ENCODE results near the gene MC3R. TPM values are rescaled to one million over a fixed set of nuclear protein-coding genes. Genes with fewer than 3 reads are reported as not detected.

MC3R gene
- total RNA-seq, 1 donor: not detected

- Histone ChIP-seq H4K20me1 (ENCODE audit: insufficient read depth, low read length) (no peaks in the 10 kb centered on the region), H3K27ac (ENCODE audit: low read depth, low read length) (no peak overlapping the region), H3K4me3 (ENCODE audit: insufficient read depth, low read length) (no peak overlapping the region), H3K4me1 (ENCODE audit: insufficient read depth, low read length) (no peaks in the 10 kb centered on the region), H3K36me3 (ENCODE audit: insufficient read depth, low read length) (no peaks in the 10 kb centered on the region), H2AFZ (ENCODE audit: low read length) (no peak overlapping the region), H3K27me3 (ENCODE audit: insufficient read depth, low read length) (no peaks in the 10 kb centered on the region), H3K79me2 (ENCODE audit: insufficient read depth, low read length) (no peaks in the 10 kb centered on the region), H3K9me3 (ENCODE audit: low read depth, low read length) (no peaks in the 10 kb centered on the region), H3K4me2 (ENCODE audit: insufficient read depth, low read length) (no peak overlapping the region)
- no peak for TF ChIP-seq CTCF (IDR thresholded peaks at IDR 0.05; ENCODE audit: extremely low read depth, low read depth, low read length)
- DNase-seq (ENCODE audit: insufficient read length, low spot score, missing footprints): no peak
These were observed 25.6 kb downstream of the MC3R start for GRCh38 chr20:56274156-56274555.

DNA sequence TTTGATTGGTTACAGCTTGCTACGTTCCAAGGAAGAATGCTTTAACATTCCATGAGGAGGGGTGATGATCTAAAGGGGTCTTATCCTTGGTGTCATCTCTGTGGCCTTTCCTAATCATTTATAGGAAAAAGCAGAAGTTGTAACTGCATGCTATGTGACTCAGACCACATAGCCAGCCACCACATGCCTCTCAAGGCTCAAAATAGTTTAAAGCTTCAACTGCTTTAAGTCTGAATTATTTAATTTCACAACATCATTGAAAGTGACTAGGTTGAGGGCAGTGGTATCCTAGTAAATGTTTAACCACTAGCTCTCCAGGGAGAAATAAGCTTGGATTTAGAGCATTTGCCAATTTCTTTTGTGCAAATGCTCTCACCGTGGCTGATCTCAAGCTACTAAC, 29.7 kb downstream of the MC3R start:
- H2AFZ ChIP-seq (ENCODE audit: low read length): no peak overlapping the region
- H3K27ac ChIP-seq (ENCODE audit: low read depth, low read length): no peak overlapping the region
- no peaks in the 10 kb centered on the region for H3K27me3 ChIP-seq (ENCODE audit: insufficient read depth, low read length)
- H3K36me3 ChIP-seq (ENCODE audit: insufficient read depth, low read length): no peaks in the 10 kb centered on the region
- H3K79me2 ChIP-seq (ENCODE audit: insufficient read depth, low read length): no peaks in the 10 kb centered on the region
- no peaks in the 10 kb centered on the region for H3K4me1 ChIP-seq (ENCODE audit: insufficient read depth, low read length)
- H3K9me3 ChIP-seq (ENCODE audit: low read depth, low read length): no peaks in the 10 kb centered on the region
- no peak overlapping the region for H3K4me2 ChIP-seq (ENCODE audit: insufficient read depth, low read length)
- DNase-seq (ENCODE audit: insufficient read length, low spot score, missing footprints): no peak
- H4K20me1 ChIP-seq (ENCODE audit: insufficient read depth, low read length): no peaks in the 10 kb centered on the region
- TF ChIP-seq CTCF (IDR thresholded peaks at IDR 0.05; ENCODE audit: extremely low read depth, low read depth, low read length): no peak
- H3K4me3 ChIP-seq (ENCODE audit: insufficient read depth, low read length): no peak overlapping the region

- Histone ChIP-seq H3K4me1 (ENCODE audit: insufficient read depth, low read length) (no peaks in the 10 kb centered on the region), H4K20me1 (ENCODE audit: insufficient read depth, low read length) (no peaks in the 10 kb centered on the region), H3K79me2 (ENCODE audit: insufficient read depth, low read length) (no peaks in the 10 kb centered on the region), H2AFZ (ENCODE audit: low read length) (no peak overlapping the region), H3K4me3 (ENCODE audit: insufficient read depth, low read length) (no peak overlapping the region), H3K4me2 (ENCODE audit: insufficient read depth, low read length) (no peak overlapping the region), H3K27ac (ENCODE audit: low read depth, low read length) (no peak overlapping the region), H3K9me3 (ENCODE audit: low read depth, low read length) (no peaks in the 10 kb centered on the region), H3K27me3 (ENCODE audit: insufficient read depth, low read length) (no peaks in the 10 kb centered on the region), H3K36me3 (ENCODE audit: insufficient read depth, low read length) (no peaks in the 10 kb centered on the region)
- DNase-seq (ENCODE audit: insufficient read length, low spot score, missing footprints): no peak
- no peak for TF ChIP-seq CTCF (IDR thresholded peaks at IDR 0.05; ENCODE audit: extremely low read depth, low read depth, low read length)
These were observed 37.0 kb downstream of the MC3R start for GRCh38 chr20:56285496-56285895.

DNA sequence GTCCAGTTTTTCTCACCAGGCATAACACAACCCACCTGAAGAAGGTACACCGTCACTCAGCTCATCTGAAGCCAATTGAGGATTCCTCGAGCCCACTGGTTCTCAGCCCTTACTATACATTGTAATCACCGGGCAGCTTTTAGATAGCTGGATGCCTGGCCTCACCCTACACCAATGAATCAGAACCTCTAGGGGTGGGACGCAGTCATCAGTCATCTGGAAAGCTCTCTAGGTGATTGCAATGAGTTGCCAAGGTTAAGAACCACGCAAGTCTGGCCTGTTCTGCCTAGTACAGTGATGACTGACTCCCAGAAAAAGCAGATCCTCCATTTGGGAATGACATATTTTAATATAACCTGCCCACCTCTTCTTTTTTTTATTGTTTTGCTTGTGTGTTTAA, 41.1 kb downstream of the MC3R start:
- Histone ChIP-seq H3K4me3 (ENCODE audit: insufficient read depth, low read length) (no peak overlapping the region), H3K9me3 (ENCODE audit: low read depth, low read length) (no peaks in the 10 kb centered on the region), H3K4me2 (ENCODE audit: insufficient read depth, low read length) (no peak overlapping the region), H3K27ac (ENCODE audit: low read depth, low read length) (no peak overlapping the region), H3K79me2 (ENCODE audit: insufficient read depth, low read length) (no peaks in the 10 kb centered on the region), H3K27me3 (ENCODE audit: insufficient read depth, low read length) (no peaks in the 10 kb centered on the region), H3K36me3 (ENCODE audit: insufficient read depth, low read length) (no peaks in the 10 kb centered on the region), H3K4me1 (ENCODE audit: insufficient read depth, low read length) (no peaks in the 10 kb centered on the region), H2AFZ (ENCODE audit: low read length) (no peak overlapping the region), H4K20me1 (ENCODE audit: insufficient read depth, low read length) (no peaks in the 10 kb centered on the region)
- TF ChIP-seq CTCF (IDR thresholded peaks at IDR 0.05; ENCODE audit: extremely low read depth, low read depth, low read length): no peak
- DNase-seq (ENCODE audit: insufficient read length, low spot score, missing footprints): no peak

Data from osteoblast (primary cell).